ENCODE data around the gene XAB2. TPM values are rescaled to one million over a fixed set of nuclear protein-coding genes. Genes with fewer than 3 reads are reported as not detected.

XAB2 gene
- total RNA-seq, 2 donors from 2014 or later, result 34.5 to 36.3 TPM

GRCh38 chr19:7669641-7670040 is 40.3 kb upstream of the XAB2 start:
- no peaks in the 10 kb centered on the region for H3K36me3 ChIP-seq (replicated peaks in 1 of 2; ENCODE audit: insufficient read depth in 1 of 2, low read depth in 2 of 2)
- no peak for TF ChIP-seq POLR2A (IDR thresholded peaks at IDR 0.05)
- no peak for TF ChIP-seq CTCF (IDR thresholded peaks at IDR 0.05)
- no peaks in the 10 kb centered on the region for H3K4me1 ChIP-seq
- intact Hi-C loops (cut with DNase I), result no loop called here
- H3K9me3 ChIP-seq, result no peaks in the 10 kb centered on the region
- ATAC-seq, result no peak
- H3K27ac ChIP-seq, result no peak overlapping the region
- no peaks in the 10 kb centered on the region for H3K27me3 ChIP-seq
- DNase-seq, result no peak
- WGBS, 2 donors, result 18 to 24% methylated on average over 8 to 9 of the region's 9 CpGs
- no peak overlapping the region for H3K4me3 ChIP-seq

GRCh38 chr19:7668842-7669241 is 39.5 kb upstream of the XAB2 start, which contains the start of gene RETN:
TSS of gene RETN (plus strand) at chr19:7669049. CDS start at chr19:7669327, 278 bp downstream.
- Histone ChIP-seq H3K27ac (no peak within 1 kb of the TSS), H3K36me3 (replicated peaks in 1 of 2; ENCODE audit: insufficient read depth in 1 of 2, low read depth in 2 of 2) (no peaks in the 10 kb centered on the region), H3K4me3 (no peak within 1 kb of the TSS), H3K27me3 (no peaks in the 10 kb centered on the region), H3K4me1 (no peaks in the 10 kb centered on the region), H3K9me3 (no peaks in the 10 kb centered on the region)
- DNase-seq (no peak), ATAC-seq (no peak)
- WGBS, 2 donors, result 39 to 47% methylated on average over 5 to 9 of the region's 9 CpGs
- no peak for TF ChIP-seq POLR2A (IDR thresholded peaks at IDR 0.05)
- TF ChIP-seq CTCF (IDR thresholded peaks at IDR 0.05), result no peak
- intact Hi-C loops (cut with DNase I), result no loop called here

DNA sequence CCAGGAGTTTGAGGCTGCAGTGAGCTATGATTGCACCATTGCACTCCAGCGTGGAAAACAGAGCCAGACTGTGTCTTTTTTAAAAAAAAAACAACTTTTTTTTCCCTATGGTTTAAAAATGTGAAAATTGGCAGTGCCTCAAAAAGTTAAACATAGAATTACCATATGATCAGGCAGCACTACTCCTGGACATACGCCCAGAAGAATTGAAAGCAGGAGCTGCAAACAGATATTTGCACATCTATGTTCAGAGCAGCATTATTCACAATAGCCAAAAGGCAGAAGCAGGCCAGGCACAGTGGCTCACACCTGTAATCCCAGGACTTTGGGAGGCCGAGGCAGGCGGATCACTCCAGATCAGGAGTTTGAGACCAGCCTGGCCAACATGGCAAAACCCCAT is 35.7 kb upstream of the XAB2 start:
- no peaks in the 10 kb centered on the region for H3K9me3 ChIP-seq
- intact Hi-C loops (cut with DNase I), result no loop called here
- no peak overlapping the region for H3K4me3 ChIP-seq
- ATAC-seq (no peak), DNase-seq (no peak)
- 38 to 48% methylated on average over 4 of the region's 4 CpGs for WGBS, 2 donors
- H3K4me1 ChIP-seq, result no peaks in the 10 kb centered on the region
- H3K36me3 ChIP-seq (replicated peaks in 1 of 2; ENCODE audit: insufficient read depth in 1 of 2, low read depth in 2 of 2), result no peaks in the 10 kb centered on the region
- no peak for TF ChIP-seq CTCF (IDR thresholded peaks at IDR 0.05)
- no peak for TF ChIP-seq POLR2A (IDR thresholded peaks at IDR 0.05)
- H3K27me3 ChIP-seq, result no peaks in the 10 kb centered on the region
- no peak overlapping the region for H3K27ac ChIP-seq

DNA sequence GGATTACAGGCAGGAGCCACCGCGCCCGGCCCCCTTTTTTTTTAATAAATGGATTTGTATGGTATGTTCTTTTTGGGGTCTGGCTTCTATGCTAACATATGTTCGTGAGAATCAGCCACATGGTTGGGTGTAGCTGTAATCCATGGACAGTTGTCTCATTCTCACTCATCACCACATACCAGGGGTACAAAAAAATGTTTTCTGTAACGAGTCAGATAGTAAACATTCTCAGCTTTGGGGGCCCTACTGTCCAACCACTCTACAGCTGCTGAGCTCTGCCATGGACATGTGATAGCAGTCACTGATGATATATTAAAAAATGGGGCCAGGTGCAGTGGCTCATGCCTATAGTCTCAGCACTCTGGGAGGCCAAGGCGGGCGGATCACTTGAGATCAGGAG is 34.4 kb upstream of the XAB2 start:
- Histone ChIP-seq H3K4me1 (no peaks in the 10 kb centered on the region), H3K27ac (no peak overlapping the region), H3K9me3 (no peaks in the 10 kb centered on the region), H3K36me3 (replicated peaks in 1 of 2; ENCODE audit: insufficient read depth in 1 of 2, low read depth in 2 of 2) (no peaks in the 10 kb centered on the region), H3K4me3 (no peak overlapping the region), H3K27me3 (no peaks in the 10 kb centered on the region)
- intact Hi-C loops (cut with DNase I), result no loop called here
- TF ChIP-seq CTCF (IDR thresholded peaks at IDR 0.05), result no peak
- no peak for TF ChIP-seq POLR2A (IDR thresholded peaks at IDR 0.05)
- no peak for ATAC-seq
- 51 to 71% methylated on average over 5 to 7 of the region's 7 CpGs for WGBS, 2 donors
- DNase-seq, result no peak

DNA sequence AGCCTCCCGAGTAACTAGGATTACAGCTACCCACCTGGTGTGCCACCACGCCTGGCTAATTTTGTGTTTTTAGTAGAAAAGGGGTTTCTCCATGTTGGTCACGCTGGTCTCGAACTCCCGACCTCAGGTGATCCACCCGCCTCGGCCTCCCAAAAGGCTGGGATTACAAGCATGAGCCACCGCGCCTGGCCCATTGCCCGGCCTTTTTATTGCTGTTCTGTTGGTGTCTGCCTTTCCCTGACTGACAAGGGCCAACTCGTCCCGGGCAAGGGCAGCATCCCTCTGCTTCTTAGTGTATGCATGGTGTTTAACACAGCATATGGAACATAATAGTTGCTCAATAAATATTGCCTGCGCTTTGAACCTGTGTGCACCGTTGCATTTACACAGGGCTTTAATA is 33.3 kb upstream of the XAB2 start:
- H3K9me3 ChIP-seq, result no peaks in the 10 kb centered on the region
- DNase-seq (no peak), ATAC-seq (no peak)
- no peaks in the 10 kb centered on the region for H3K36me3 ChIP-seq (replicated peaks in 1 of 2; ENCODE audit: insufficient read depth in 1 of 2, low read depth in 2 of 2)
- no peaks in the 10 kb centered on the region for H3K4me1 ChIP-seq
- intact Hi-C loops (cut with DNase I), result no loop called here
- 78 to 82% methylated on average over 13 to 14 of the region's 14 CpGs for WGBS, 2 donors
- H3K27me3 ChIP-seq, result no peaks in the 10 kb centered on the region
- H3K4me3 ChIP-seq, result no peak overlapping the region
- TF ChIP-seq CTCF (IDR thresholded peaks at IDR 0.05) (no peak), POLR2A (IDR thresholded peaks at IDR 0.05) (no peak)
- no peak overlapping the region for H3K27ac ChIP-seq
